Loucy (cell line): ENCODE results near the gene NCKIPSD.

Experiments used
- H2AFZ ChIP-seq: fragments of 200-600 bp; sonication (generic); 2 replicates; pipeline ENCODE4 v1.6.0; 2016; ENCODE audit warnings: antibody characterized with exemption, mild to moderate bottlenecking, low read length, moderate library complexity
- H3F3A ChIP-seq: fragments of 200-600 bp; 2 replicates; pipeline ENCODE4 v1.6.0; 2016; ENCODE audit warnings: antibody characterized with exemption, low read depth, mild to moderate bottlenecking
- H3K27me3 ChIP-seq: fragments of 200-600 bp; sonication (generic); 2 replicates; pipeline ENCODE4 v1.6.1; 2014; ENCODE audit warnings: low read length, mild to moderate bottlenecking; ENCODE audit not compliant: insufficient read depth, poor library complexity, severe bottlenecking
- H3K36me3 ChIP-seq: fragments of 200-600 bp; sonication (generic); 2 replicates; pipeline ENCODE4 v1.6.1; 2016; ENCODE audit warnings: low read length; ENCODE audit not compliant: insufficient read depth
- H3K4me1 ChIP-seq: fragments of 200-600 bp; sonication (generic); 2 replicates; pipeline ENCODE4 v1.5.1; 2014; ENCODE audit warnings: low read length, mild to moderate bottlenecking; ENCODE audit not compliant: insufficient read depth, poor library complexity, severe bottlenecking
- H3K4me2 ChIP-seq: fragments of 200-600 bp; sonication (generic); 2 replicates; pipeline ENCODE4 v1.6.0; 2014; ENCODE audit warnings: antibody characterized with exemption, low read length, low read depth, mild to moderate bottlenecking; ENCODE audit not compliant: poor library complexity, severe bottlenecking
- H3K4me3 ChIP-seq: fragments of 200-600 bp; sonication (generic); 2 replicates; pipeline ENCODE4 v1.5.1; 2014; ENCODE audit warnings: low read length, mild to moderate bottlenecking, mixed read lengths; ENCODE audit not compliant: poor library complexity, severe bottlenecking
- H3K79me2 ChIP-seq: fragments of 200-600 bp; sonication (generic); 2 replicates; pipeline ENCODE4 v1.6.1; 2014; ENCODE audit warnings: low read length; ENCODE audit not compliant: insufficient read depth
- H3K9ac ChIP-seq: fragments of 200-600 bp; sonication (generic); 2 replicates; pipeline ENCODE4 v1.6.0; 2014; ENCODE audit warnings: mild to moderate bottlenecking, low read depth, low read length, moderate library complexity; ENCODE audit not compliant: poor library complexity, severe bottlenecking
- H3K9me2 ChIP-seq: fragments of 200-600 bp; sonication (generic); replicated peaks from 2 replicates; pipeline ENCODE4 v1.6.1; 2016; ENCODE audit warnings: low read depth, low read length, mixed read lengths
- H3K9me3 ChIP-seq: fragments of 200-600 bp; sonication (generic); 2 replicates; pipeline ENCODE4 v1.6.1; 2014; ENCODE audit warnings: mild to moderate bottlenecking, antibody characterized with exemption, low read length, low read depth; ENCODE audit not compliant: insufficient read depth
- H4K20me1 ChIP-seq: fragments of 200-600 bp; sonication (generic); 2 replicates; pipeline ENCODE4 v1.6.0; 2014; ENCODE audit warnings: antibody characterized with exemption, low read length, mild to moderate bottlenecking; ENCODE audit not compliant: insufficient read depth, poor library complexity, severe bottlenecking
- EZH2phosphoT487 ChIP-seq: fragments of 200-600 bp; IDR thresholded peaks from 2 replicates; pipeline ENCODE4 v1.6.1; 2018; ENCODE audit warnings: antibody characterized with exemption, mild to moderate bottlenecking, moderate library complexity, borderline replicate concordance
- TF ChIP-seq, protein P1 (sequence below): fragments of 200-600 bp; sonication (generic); conservative IDR thresholded peaks from 2 replicates; pipeline ENCODE4 v1.5.1; 2014; ENCODE audit warnings: mild to moderate bottlenecking, antibody characterized with exemption, low read length

Gene NCKIPSD

DNA sequence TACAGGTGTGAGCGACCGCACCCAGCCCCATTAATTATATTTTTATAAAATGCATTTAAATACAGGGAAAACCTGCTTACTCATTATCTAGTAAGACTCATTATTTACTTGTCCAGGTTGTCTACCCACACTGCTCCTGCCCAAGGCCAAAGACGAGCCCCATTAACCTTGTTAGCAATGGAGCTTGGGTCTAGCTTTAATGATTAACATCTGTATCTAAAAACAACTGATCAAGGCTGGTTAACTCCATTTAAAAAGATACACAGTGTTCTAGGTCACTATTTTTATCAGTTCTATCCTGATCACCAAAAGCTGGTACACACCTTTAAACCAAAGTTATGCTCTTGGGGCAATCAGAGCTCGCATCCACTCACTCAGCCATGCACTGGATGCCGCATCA, 10.4 kb upstream of the NCKIPSD start:
- Histone ChIP-seq H3K27me3 (no peaks in the 10 kb centered on the region), H3K4me1 (no peaks in the 10 kb centered on the region), H3K4me3 (no peak overlapping the region), H3F3A (no peaks in the 10 kb centered on the region), H3K9ac (no peak overlapping the region), H3K79me2 (peaks cover 76% of the 10 kb centered on the region), H3K4me2 (no peak overlapping the region), H3K9me2 (no peaks in the 10 kb centered on the region), H4K20me1 (peaks cover 93% of the 10 kb centered on the region), H2AFZ (no peak overlapping the region), H3K36me3 (peaks cover 84% of the 10 kb centered on the region), H3K9me3 (no peaks in the 10 kb centered on the region)
- no peak for TF ChIP-seq EZH2phosphoT487
- TF ChIP-seq, protein P1, sequence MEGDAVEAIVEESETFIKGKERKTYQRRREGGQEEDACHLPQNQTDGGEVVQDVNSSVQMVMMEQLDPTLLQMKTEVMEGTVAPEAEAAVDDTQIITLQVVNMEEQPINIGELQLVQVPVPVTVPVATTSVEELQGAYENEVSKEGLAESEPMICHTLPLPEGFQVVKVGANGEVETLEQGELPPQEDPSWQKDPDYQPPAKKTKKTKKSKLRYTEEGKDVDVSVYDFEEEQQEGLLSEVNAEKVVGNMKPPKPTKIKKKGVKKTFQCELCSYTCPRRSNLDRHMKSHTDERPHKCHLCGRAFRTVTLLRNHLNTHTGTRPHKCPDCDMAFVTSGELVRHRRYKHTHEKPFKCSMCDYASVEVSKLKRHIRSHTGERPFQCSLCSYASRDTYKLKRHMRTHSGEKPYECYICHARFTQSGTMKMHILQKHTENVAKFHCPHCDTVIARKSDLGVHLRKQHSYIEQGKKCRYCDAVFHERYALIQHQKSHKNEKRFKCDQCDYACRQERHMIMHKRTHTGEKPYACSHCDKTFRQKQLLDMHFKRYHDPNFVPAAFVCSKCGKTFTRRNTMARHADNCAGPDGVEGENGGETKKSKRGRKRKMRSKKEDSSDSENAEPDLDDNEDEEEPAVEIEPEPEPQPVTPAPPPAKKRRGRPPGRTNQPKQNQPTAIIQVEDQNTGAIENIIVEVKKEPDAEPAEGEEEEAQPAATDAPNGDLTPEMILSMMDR: no peak

DNA sequence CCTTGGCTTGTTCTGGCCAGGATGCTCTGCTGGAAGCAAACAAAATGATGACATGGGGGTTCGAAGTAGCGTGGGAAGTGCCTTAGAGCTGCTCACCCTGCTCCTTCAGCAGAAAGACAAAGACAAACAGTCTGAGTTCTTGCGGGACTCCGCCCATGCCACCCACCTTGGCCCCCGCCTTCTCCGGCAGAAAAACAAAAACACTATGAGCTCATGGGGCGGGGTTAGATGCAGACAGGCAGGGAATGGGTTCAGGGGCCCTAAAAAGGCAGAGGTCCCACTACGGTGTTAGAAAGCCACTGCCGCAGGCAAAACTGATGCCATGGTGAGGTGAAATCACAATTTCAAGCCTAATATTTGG, 9.7 kb upstream of the NCKIPSD start:
- Histone ChIP-seq H3K9me3 (no peaks in the 10 kb centered on the region), H3K4me2 (no peak overlapping the region), H3F3A (no peaks in the 10 kb centered on the region), H3K9me2 (no peaks in the 10 kb centered on the region), H4K20me1 (peaks cover 89% of the 10 kb centered on the region), H3K4me3 (no peak overlapping the region), H2AFZ (no peak overlapping the region), H3K9ac (no peak overlapping the region), H3K79me2 (peaks cover 68% of the 10 kb centered on the region), H3K36me3 (peaks cover 85% of the 10 kb centered on the region), H3K27me3 (no peaks in the 10 kb centered on the region), H3K4me1 (no peaks in the 10 kb centered on the region)
- TF ChIP-seq EZH2phosphoT487: no peak
- TF ChIP-seq, protein P1: no peak

DNA sequence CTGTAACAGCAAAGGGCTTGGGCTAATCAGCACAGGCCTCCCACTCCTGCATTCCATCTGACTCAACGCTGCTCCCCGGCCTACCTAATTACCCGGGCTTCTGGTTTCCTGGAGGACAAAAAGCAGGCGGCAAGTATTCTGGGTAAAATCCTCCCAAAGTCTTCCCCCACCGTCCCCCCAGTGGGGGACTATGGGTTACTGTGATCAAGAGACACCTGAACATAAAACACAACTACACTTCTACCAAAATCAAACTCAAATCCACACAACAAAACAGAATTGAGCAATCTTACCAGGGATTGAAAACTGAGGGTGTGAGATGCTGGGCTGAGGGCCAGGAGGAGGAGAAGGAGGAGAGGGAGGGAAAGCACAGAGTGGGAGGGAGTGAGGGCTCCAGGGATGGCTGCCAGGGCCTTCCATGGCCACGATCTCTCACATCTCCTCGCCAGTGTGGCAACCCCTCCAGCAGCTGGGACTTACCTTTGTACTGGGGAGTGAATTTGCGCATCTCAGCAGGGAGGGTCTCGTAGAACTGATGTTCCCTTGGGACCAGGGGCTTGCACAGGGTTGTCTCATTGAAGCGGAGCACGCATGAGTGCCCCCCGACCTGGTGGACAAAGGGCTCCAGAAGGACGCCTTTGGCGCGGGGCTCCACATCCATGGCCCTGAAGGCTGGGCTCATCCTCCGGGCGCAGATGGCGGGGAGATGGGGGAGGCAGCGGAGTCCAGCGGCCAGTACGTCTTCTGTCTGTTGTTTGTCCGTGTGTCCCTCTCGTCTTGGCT, 9.1 kb upstream of the NCKIPSD start:
- Histone ChIP-seq H4K20me1 (peaks cover 83% of the 10 kb centered on the region), H3K9ac (no peak overlapping the region), H3K4me3 (no peak overlapping the region), H2AFZ (no peak overlapping the region), H3K4me1 (no peaks in the 10 kb centered on the region), H3K4me2 (no peak overlapping the region), H3K36me3 (peaks cover 85% of the 10 kb centered on the region), H3K79me2 (peaks cover 63% of the 10 kb centered on the region), H3K9me2 (no peaks in the 10 kb centered on the region), H3K27me3 (no peaks in the 10 kb centered on the region), H3F3A (no peaks in the 10 kb centered on the region), H3K9me3 (no peaks in the 10 kb centered on the region)
- TF ChIP-seq, protein P1: no peak
- TF ChIP-seq EZH2phosphoT487: no peak
